ENCODE data around the gene MED1.
"Not testable (repeated sequence)": the region's sequence is repeated elsewhere in the genome, so short reads cannot be mapped to it uniquely, and the experiment has no call there.

Gene MED1

GRCh38 chr17:39462631-39463375, 11.7 kb upstream of the MED1 start:
- no peak overlapping the region for H3K27ac ChIP-seq (ENCODE audit: low read length)
- peak overlapping the region; percentile 100 for H3K4me3 ChIP-seq (ENCODE audit: low read length)
- H3K4me1 ChIP-seq (ENCODE audit: insufficient read depth, low read length) = peaks cover 6% of the 10 kb centered on the region
- H3K27me3 ChIP-seq (ENCODE audit: insufficient read depth, low read length) = no peaks in the 10 kb centered on the region
- H3K9me3 ChIP-seq (ENCODE audit: insufficient read depth, low read depth, low read length) = no peaks in the 10 kb centered on the region
- peaks cover 9% of the 10 kb centered on the region; the same call in 1 of the 2 replicates for H3K36me3 ChIP-seq (ENCODE audit: insufficient read depth, low read depth, low read length)
- peak overlapping the region; percentile 97 for H3K9ac ChIP-seq (ENCODE audit: low read depth, low read length)

- Histone ChIP-seq H3K4me3 (ENCODE audit: low read length) (peak overlapping the region; percentile 100), H3K36me3 (ENCODE audit: insufficient read depth, low read depth, low read length) (peaks cover 9% of the 10 kb centered on the region; the same call in 1 of the 2 replicates), H3K9me3 (ENCODE audit: insufficient read depth, low read depth, low read length) (no peaks in the 10 kb centered on the region), H3K27ac (ENCODE audit: low read length) (no peak overlapping the region), H3K27me3 (ENCODE audit: insufficient read depth, low read length) (no peaks in the 10 kb centered on the region), H3K4me1 (ENCODE audit: insufficient read depth, low read length) (peaks cover 6% of the 10 kb centered on the region), H3K9ac (ENCODE audit: low read depth, low read length) (peak overlapping the region; percentile 97)
Observed at GRCh38 chr17:39461926-39462569, 11.0 kb upstream of the MED1 start.

- Histone ChIP-seq H3K36me3 (ENCODE audit: insufficient read depth, low read depth, low read length) (peaks cover 9% of the 10 kb centered on the region; the same call in 1 of the 2 replicates), H3K27ac (ENCODE audit: low read length) (peak within 1 kb of the TSS; percentile 92), H3K4me1 (ENCODE audit: insufficient read depth, low read length) (peaks cover 6% of the 10 kb centered on the region), H3K4me3 (ENCODE audit: low read length) (peak within 1 kb of the TSS; percentile 100), H3K9me3 (ENCODE audit: insufficient read depth, low read depth, low read length) (no peaks in the 10 kb centered on the region), H3K27me3 (ENCODE audit: insufficient read depth, low read length) (no peaks in the 10 kb centered on the region), H3K9ac (ENCODE audit: low read depth, low read length) (peak within 1 kb of the TSS; percentile 97)
Observed at GRCh38 chr17:39461113-39461925, 10.3 kb upstream of the MED1 start, which contains the start of gene CDK12. Gene CDK12 (plus strand): TSS chr17:39461486. CDS start chr17:39462072, 586 bp downstream.

GRCh38 chr17:39455919-39456318, 4.9 kb upstream of the MED1 start:
- H3K4me3 ChIP-seq (ENCODE audit: low read length) = no peak overlapping the region
- no peak overlapping the region for H3K27ac ChIP-seq (ENCODE audit: low read length)
- H3K9me3 ChIP-seq (ENCODE audit: insufficient read depth, low read depth, low read length) = no peaks in the 10 kb centered on the region
- H3K36me3 ChIP-seq (ENCODE audit: insufficient read depth, low read depth, low read length) = no peaks in the 10 kb centered on the region
- no peaks in the 10 kb centered on the region for H3K27me3 ChIP-seq (ENCODE audit: insufficient read depth, low read length)
- H3K4me1 ChIP-seq (ENCODE audit: insufficient read depth, low read length) = no peaks in the 10 kb centered on the region
- no peak overlapping the region for H3K9ac ChIP-seq (ENCODE audit: low read depth, low read length)

- Histone ChIP-seq H3K4me3 (ENCODE audit: low read length) (peak overlapping the region; percentile 82), H3K4me1 (ENCODE audit: insufficient read depth, low read length) (no peaks in the 10 kb centered on the region; the same call in 1 of the 2 replicates), H3K9ac (ENCODE audit: low read depth, low read length) (peak overlapping the region; percentile 98), H3K9me3 (ENCODE audit: insufficient read depth, low read depth, low read length) (no peaks in the 10 kb centered on the region), H3K36me3 (ENCODE audit: insufficient read depth, low read depth, low read length) (peaks cover 29% of the 10 kb centered on the region), H3K27me3 (ENCODE audit: insufficient read depth, low read length) (no peaks in the 10 kb centered on the region), H3K27ac (ENCODE audit: low read length) (no peak overlapping the region)
Observed at GRCh38 chr17:39450051-39450450, 1.0 kb downstream of the MED1 start.

GRCh38 chr17:39447561-39447960, 3.5 kb downstream of the MED1 start:
- Histone ChIP-seq H3K36me3 (ENCODE audit: insufficient read depth, low read depth, low read length) (peaks cover 51% of the 10 kb centered on the region), H3K9ac (ENCODE audit: low read depth, low read length) (no peak overlapping the region), H3K9me3 (ENCODE audit: insufficient read depth, low read depth, low read length) (no peaks in the 10 kb centered on the region), H3K4me1 (ENCODE audit: insufficient read depth, low read length) (no peaks in the 10 kb centered on the region; the same call in 1 of the 2 replicates), H3K27ac (ENCODE audit: low read length) (no peak overlapping the region), H3K27me3 (ENCODE audit: insufficient read depth, low read length) (no peaks in the 10 kb centered on the region), H3K4me3 (ENCODE audit: low read length) (no peak overlapping the region)

GRCh38 chr17:39443326-39443725, 7.7 kb downstream of the MED1 start:
- no peak overlapping the region for H3K9ac ChIP-seq (ENCODE audit: low read depth, low read length)
- H3K27ac ChIP-seq (ENCODE audit: low read length) = no peak overlapping the region
- H3K4me3 ChIP-seq (ENCODE audit: low read length) = no peak overlapping the region
- H3K36me3 ChIP-seq (ENCODE audit: insufficient read depth, low read depth, low read length) = peaks cover 91% of the 10 kb centered on the region
- no peaks in the 10 kb centered on the region for H3K27me3 ChIP-seq (ENCODE audit: insufficient read depth, low read length)
- no peaks in the 10 kb centered on the region for H3K4me1 ChIP-seq (ENCODE audit: insufficient read depth, low read length)
- no peaks in the 10 kb centered on the region for H3K9me3 ChIP-seq (ENCODE audit: insufficient read depth, low read depth, low read length)

- not testable (repeated sequence) for H3K27ac ChIP-seq (ENCODE audit: low read length); H3K9ac ChIP-seq (ENCODE audit: low read depth, low read length); H3K4me1 ChIP-seq (ENCODE audit: insufficient read depth, low read length); H3K4me3 ChIP-seq (ENCODE audit: low read length); H3K27me3 ChIP-seq (ENCODE audit: insufficient read depth, low read length); H3K9me3 ChIP-seq (ENCODE audit: insufficient read depth, low read depth, low read length)
- H3K36me3 ChIP-seq (ENCODE audit: insufficient read depth, low read depth, low read length) = peaks cover 89% of the 10 kb centered on the region
Observed at GRCh38 chr17:39439868-39440267, 11.2 kb downstream of the MED1 start.

GRCh38 chr17:39429600-39429999, 21.5 kb downstream of the MED1 start:
- Histone ChIP-seq H3K9me3 (ENCODE audit: insufficient read depth, low read depth, low read length) (no peaks in the 10 kb centered on the region), H3K36me3 (ENCODE audit: insufficient read depth, low read depth, low read length) (peaks cover 93% of the 10 kb centered on the region), H3K27me3 (ENCODE audit: insufficient read depth, low read length) (no peaks in the 10 kb centered on the region), H3K4me1 (ENCODE audit: insufficient read depth, low read length) (no peaks in the 10 kb centered on the region), H3K27ac (ENCODE audit: low read length) (no peak overlapping the region), H3K4me3 (ENCODE audit: low read length) (no peak overlapping the region), H3K9ac (ENCODE audit: low read depth, low read length) (no peak overlapping the region)

GRCh38 chr17:39416141-39416540, 34.9 kb downstream of the MED1 start:
- H3K4me1 ChIP-seq (ENCODE audit: insufficient read depth, low read length) = no peaks in the 10 kb centered on the region
- H3K9me3 ChIP-seq (ENCODE audit: insufficient read depth, low read depth, low read length) = no peaks in the 10 kb centered on the region
- no peak overlapping the region for H3K4me3 ChIP-seq (ENCODE audit: low read length)
- no peak overlapping the region for H3K27ac ChIP-seq (ENCODE audit: low read length)
- no peaks in the 10 kb centered on the region for H3K27me3 ChIP-seq (ENCODE audit: insufficient read depth, low read length)
- peaks cover 75% of the 10 kb centered on the region for H3K36me3 ChIP-seq (ENCODE audit: insufficient read depth, low read depth, low read length)
- no peak overlapping the region for H3K9ac ChIP-seq (ENCODE audit: low read depth, low read length)

- H3K27ac ChIP-seq (ENCODE audit: low read length) = no peak overlapping the region
- H3K4me3 ChIP-seq (ENCODE audit: low read length) = no peak overlapping the region
Observed at GRCh38 chr17:39410279-39410678, 40.8 kb downstream of the MED1 start.

More at GRCh38 chr17:39410279-39410678, 40.8 kb downstream of the MED1 start:
- no peaks in the 10 kb centered on the region for H3K9me3 ChIP-seq (ENCODE audit: insufficient read depth, low read depth, low read length)
- H3K36me3 ChIP-seq (ENCODE audit: insufficient read depth, low read depth, low read length) = peaks cover 83% of the 10 kb centered on the region
- no peak overlapping the region for H3K9ac ChIP-seq (ENCODE audit: low read depth, low read length)
- no peaks in the 10 kb centered on the region for H3K27me3 ChIP-seq (ENCODE audit: insufficient read depth, low read length)
- no peaks in the 10 kb centered on the region for H3K4me1 ChIP-seq (ENCODE audit: insufficient read depth, low read length)

Measured in iPS-20b (cell line).